Stimulated activated CD4-positive, alpha-beta T cell treated with anti-CD3 and anti-CD28 coated beads, Interleukin-4, amount 100 ng/mL, for 4 hours (primary cell): ENCODE data around the gene DNM1L.

ENCODE experiments used
- DNase-seq, 2 experiments: peaks; one replicate each; pipeline ENCODE4 v3.0.0-alpha.2; 2020

DNM1L gene

GRCh38 chr12:32761716-32762115, 82.6 kb downstream of the DNM1L start:
- DNase-seq = no peak

GRCh38 chr12:32765906-32766305, 86.8 kb downstream of the DNM1L start:
- DNase-seq = no peak

- no peak for DNase-seq
Observed at GRCh38 chr12:32768518-32768917, 89.4 kb downstream of the DNM1L start.

GRCh38 chr12:32770141-32770540, 91.0 kb downstream of the DNM1L start:
- no peak for DNase-seq

- DNase-seq = no peak
Observed at GRCh38 chr12:32773691-32774090, 94.6 kb downstream of the DNM1L start.

GRCh38 chr12:32776258-32776657, 97.2 kb downstream of the DNM1L start:
- DNase-seq = no peak

GRCh38 chr12:32777159-32777558, 98.1 kb downstream of the DNM1L start:
- DNase-seq = no peak

GRCh38 chr12:32777691-32778175, 98.6 kb downstream of the DNM1L start:
- no peak for DNase-seq

GRCh38 chr12:32780071-32780470, 101.0 kb downstream of the DNM1L start:
- no peak for DNase-seq

- no peak for DNase-seq
Observed at GRCh38 chr12:32783029-32783428, 103.9 kb downstream of the DNM1L start.

- DNase-seq = no peak
Observed at GRCh38 chr12:32785557-32785956, 106.5 kb downstream of the DNM1L start.

GRCh38 chr12:32788405-32788804, 109.3 kb downstream of the DNM1L start:
- no peak for DNase-seq

- no peak for DNase-seq
Observed at GRCh38 chr12:32789446-32789845, 110.3 kb downstream of the DNM1L start.

GRCh38 chr12:32789916-32790315, 110.8 kb downstream of the DNM1L start:
- DNase-seq = no peak

GRCh38 chr12:32794281-32794680, 115.2 kb downstream of the DNM1L start:
- no peak for DNase-seq
